ENCODE results near the gene URB1.
A peak's percentile ranks its signal among the peaks of the same experiment; 100 is the strongest.
"Not testable (repeated sequence)": the region's sequence is repeated elsewhere in the genome, so short reads cannot be mapped to it uniquely, and the experiment has no call there.

Gene URB1

DNA sequence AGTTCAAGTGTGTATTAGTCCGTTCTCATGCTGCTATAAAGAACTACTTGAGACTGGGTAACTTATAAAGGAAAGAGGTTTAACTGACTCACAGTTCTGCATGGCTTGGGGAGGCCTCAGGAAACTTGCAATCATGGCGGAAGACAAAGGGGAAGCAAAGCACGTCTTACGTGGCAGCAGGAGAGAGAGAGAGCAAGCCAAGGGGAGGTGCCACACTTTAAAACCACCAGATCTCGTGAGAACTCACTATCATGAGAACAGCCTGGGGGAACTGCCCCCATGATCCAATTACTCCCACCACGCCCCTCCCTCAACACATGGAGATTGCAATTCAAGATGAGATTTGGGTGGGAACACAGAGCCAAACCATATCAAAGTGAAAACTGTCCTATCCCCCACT, 109.8 kb downstream of the URB1 start:
- DNase-seq (ENCODE audit: low read depth): no peak
- TF ChIP-seq, protein P1, sequence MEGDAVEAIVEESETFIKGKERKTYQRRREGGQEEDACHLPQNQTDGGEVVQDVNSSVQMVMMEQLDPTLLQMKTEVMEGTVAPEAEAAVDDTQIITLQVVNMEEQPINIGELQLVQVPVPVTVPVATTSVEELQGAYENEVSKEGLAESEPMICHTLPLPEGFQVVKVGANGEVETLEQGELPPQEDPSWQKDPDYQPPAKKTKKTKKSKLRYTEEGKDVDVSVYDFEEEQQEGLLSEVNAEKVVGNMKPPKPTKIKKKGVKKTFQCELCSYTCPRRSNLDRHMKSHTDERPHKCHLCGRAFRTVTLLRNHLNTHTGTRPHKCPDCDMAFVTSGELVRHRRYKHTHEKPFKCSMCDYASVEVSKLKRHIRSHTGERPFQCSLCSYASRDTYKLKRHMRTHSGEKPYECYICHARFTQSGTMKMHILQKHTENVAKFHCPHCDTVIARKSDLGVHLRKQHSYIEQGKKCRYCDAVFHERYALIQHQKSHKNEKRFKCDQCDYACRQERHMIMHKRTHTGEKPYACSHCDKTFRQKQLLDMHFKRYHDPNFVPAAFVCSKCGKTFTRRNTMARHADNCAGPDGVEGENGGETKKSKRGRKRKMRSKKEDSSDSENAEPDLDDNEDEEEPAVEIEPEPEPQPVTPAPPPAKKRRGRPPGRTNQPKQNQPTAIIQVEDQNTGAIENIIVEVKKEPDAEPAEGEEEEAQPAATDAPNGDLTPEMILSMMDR (conservative IDR thresholded peaks at IDR 0.05; ENCODE audit: low read length): no peak
- no peak overlapping the region for H3K4me3 ChIP-seq (ENCODE audit: low read length)

DNA sequence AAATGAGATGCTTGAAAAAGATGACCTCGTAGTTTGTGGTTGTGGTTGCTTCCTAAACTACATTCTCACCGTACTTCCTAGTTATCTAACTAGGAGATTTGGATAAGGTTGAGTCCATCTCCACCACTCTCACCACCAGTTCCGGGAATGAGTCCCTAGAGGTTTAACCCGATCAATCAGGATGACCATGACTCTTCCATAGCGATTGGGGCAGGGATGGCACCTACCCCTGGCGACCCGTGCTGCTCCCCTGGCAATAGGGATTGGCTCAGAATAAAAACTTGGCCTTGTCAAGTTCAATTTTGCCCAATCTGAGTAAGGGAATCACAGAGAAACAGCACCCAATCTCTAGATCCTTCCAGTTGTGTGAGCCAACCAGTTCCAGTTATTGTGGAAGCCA, 111.3 kb downstream of the URB1 start:
- TF ChIP-seq, protein P1 (conservative IDR thresholded peaks at IDR 0.05; ENCODE audit: low read length): no peak
- H3K4me3 ChIP-seq (ENCODE audit: low read length): no peak overlapping the region
- no peak for DNase-seq (ENCODE audit: low read depth)

DNA sequence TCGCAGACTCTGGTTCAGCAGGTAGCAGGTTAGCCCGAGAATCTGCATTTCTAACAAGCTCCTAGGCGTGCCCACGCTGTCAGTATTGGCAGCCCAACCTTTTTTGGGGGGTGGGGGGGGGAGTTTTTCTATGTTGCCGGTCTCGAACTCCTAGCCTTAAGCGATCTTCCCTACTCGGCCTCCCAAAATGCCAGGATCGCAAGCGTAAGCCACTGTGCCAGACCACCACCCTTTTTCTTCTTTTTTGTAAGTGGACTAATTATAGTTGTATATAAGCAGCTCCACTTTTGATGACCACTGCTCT, 113.5 kb downstream of the URB1 start:
- TF ChIP-seq, protein P1 (conservative IDR thresholded peaks at IDR 0.05; ENCODE audit: low read length): no peak
- DNase-seq (ENCODE audit: low read depth): no peak
- peak overlapping the region; percentile 94 for H3K4me3 ChIP-seq (ENCODE audit: low read length)

DNA sequence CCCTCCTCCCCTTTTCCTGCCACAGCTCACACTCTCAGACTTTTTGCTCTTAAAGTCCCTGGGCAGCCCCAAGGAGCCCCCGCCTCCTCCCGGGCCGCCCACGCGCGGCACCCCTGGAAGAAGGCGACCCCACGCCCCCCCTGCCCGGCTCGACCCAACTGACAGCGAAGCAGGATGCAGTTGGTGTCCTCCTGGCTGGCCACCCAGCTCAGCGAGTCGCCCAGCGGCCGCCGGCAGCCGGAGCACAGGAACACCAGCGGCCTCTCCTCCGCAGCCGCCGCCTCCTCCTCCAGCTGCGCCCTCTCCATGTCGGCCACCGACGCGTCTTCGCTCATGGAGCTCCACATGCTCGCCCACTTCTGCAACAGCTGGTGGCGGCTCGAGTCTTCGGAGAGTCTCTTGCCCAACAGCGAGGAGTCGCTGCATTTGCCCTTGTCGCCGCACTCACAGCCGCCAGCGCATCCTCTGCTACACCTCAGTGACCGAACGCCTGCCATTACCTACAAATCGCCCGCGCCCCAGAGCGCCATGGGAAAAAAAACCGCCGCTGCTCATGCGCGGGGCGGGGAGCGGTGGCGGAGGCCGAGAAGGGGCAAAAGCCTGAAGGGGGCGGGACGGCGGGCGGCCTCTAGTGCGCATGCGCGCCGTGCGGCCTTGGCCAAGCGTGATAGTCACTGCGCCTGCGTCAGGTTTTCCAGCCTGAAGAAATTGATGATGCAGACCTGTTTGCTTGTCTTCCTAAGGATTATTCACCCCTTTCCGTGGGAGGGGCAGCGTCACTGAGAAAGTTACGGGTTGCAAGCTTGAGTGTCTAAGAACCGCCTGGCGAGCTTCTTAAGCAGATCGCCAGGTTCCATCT, 114.1 kb downstream of the URB1 start, which contains the start of gene MIS18A:
Gene MIS18A, minus strand, starts transcription at position 532 of the 859 bp plus-strand sequence. Its CDS starts 35 bp downstream, at position 497.
- TF ChIP-seq, protein P1 (conservative IDR thresholded peaks at IDR 0.05; ENCODE audit: low read length): 0 out of 2 replicates have a peak, but pooled peaks have one; percentile 1
- peak; percentile 91 for DNase-seq (ENCODE audit: low read depth)
- peak within 1 kb of the TSS; percentile 94 for H3K4me3 ChIP-seq (ENCODE audit: low read length)

- DNase-seq (ENCODE audit: low read depth): no peak
- peak overlapping the region; percentile 94 for H3K4me3 ChIP-seq (ENCODE audit: low read length)
- TF ChIP-seq, protein P1 (conservative IDR thresholded peaks at IDR 0.05; ENCODE audit: low read length): no peak
Measured at GRCh38 chr21:32278103-32278502, 114.7 kb downstream of the URB1 start.

DNA sequence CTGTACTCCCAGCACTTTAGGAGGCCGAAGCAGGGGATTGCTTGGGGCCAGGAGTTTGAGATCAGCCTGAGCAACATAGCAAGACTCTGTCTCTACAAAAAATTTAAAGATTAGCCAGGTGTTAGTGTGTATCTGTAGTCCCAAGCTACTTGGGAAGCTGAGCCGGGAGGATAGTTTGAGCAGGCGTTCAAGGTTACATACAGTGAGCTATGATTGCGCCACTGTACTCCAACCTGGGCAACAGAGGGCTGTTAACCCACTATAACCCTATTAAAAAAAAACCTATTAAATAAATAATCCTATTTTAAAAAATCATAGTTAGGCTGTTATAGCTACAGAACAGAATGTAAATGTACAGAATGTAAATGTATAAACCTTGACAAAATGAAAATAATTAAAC, 116.1 kb downstream of the URB1 start:
- TF ChIP-seq, protein P1 (conservative IDR thresholded peaks at IDR 0.05; ENCODE audit: low read length): no peak
- H3K4me3 ChIP-seq (ENCODE audit: low read length): no peak overlapping the region
- DNase-seq (ENCODE audit: low read depth): no peak

- no peak overlapping the region for H3K4me3 ChIP-seq (ENCODE audit: low read length)
- DNase-seq (ENCODE audit: low read depth): no peak
- TF ChIP-seq, protein P1 (conservative IDR thresholded peaks at IDR 0.05; ENCODE audit: low read length): no peak
Measured at GRCh38 chr21:32270748-32271147, 122.1 kb downstream of the URB1 start.

DNA sequence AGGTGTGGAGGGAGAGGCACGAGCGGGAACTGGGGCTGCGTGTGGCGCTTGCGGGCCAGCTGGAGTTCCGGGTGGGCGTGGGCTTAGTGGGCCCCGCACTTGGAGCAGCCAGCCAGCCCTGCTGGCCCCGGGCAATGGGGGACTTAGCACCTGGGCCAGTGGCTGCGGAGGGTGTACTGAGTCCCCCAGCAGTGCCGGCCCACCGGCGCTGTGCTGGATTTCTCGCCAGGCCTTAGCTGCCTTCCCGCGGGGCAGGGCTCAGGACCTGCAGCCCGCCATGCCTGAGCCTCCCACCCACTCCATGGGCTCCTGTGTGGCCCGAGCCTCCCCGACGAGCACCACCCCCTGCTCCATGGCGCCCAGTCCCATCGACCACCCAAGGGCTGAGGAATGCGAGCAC, 127.5 kb downstream of the URB1 start:
- not testable (repeated sequence) for DNase-seq (ENCODE audit: low read depth); H3K4me3 ChIP-seq (ENCODE audit: low read length)
